H9 (cell line): ENCODE measurements around the gene GOLGA7B. TPM values are rescaled to one million over a fixed set of nuclear protein-coding genes. Genes with fewer than 3 reads are reported as not detected.
"Not testable (repeated sequence)": the region's sequence is repeated elsewhere in the genome, so short reads cannot be mapped to it uniquely, and the experiment has no call there.

Experiments
- DNase-seq: peaks from one replicate; pipeline ENCODE4 v3.0.0-alpha.2; 2017
- H2AFZ ChIP-seq: one replicate; pipeline ENCODE4 v1.6.1; 2013; ENCODE audit warnings: mild to moderate bottlenecking, low read length, control low read depth, moderate library complexity
- H2AK5ac ChIP-seq: 2 replicates; pipeline ENCODE4 v1.6.1; 2013; ENCODE audit warnings: low read length, control low read depth, mixed read lengths; ENCODE audit not compliant: insufficient read length
- H2BK120ac ChIP-seq: one replicate; pipeline ENCODE4 v1.6.1; 2013; ENCODE audit warnings: low read depth, mild to moderate bottlenecking, low read length, control low read depth, inconsistent platforms; ENCODE audit not compliant: poor library complexity, severe bottlenecking
- H2BK12ac ChIP-seq: 2 replicates; pipeline ENCODE4 v1.6.1; 2013; ENCODE audit warnings: low read length, control low read depth, mixed read lengths, low read depth; ENCODE audit not compliant: insufficient read length
- H2BK15ac ChIP-seq: 2 replicates; pipeline ENCODE4 v1.6.1; 2013; ENCODE audit warnings: low read depth, low read length, control low read depth
- H2BK20ac ChIP-seq: one replicate; pipeline ENCODE4 v1.6.1; 2013; ENCODE audit warnings: low read depth, mild to moderate bottlenecking, low read length, control low read depth, inconsistent platforms; ENCODE audit not compliant: poor library complexity, severe bottlenecking
- H2BK5ac ChIP-seq: 2 replicates; pipeline ENCODE4 v1.6.1; 2013; ENCODE audit warnings: low read length, control low read depth, mixed read lengths; ENCODE audit not compliant: insufficient read length
- H3K14ac ChIP-seq: 2 replicates; pipeline ENCODE4 v1.6.1; 2013; ENCODE audit warnings: low read length, control low read depth; ENCODE audit not compliant: insufficient read depth
- H3K18ac ChIP-seq: 2 replicates; pipeline ENCODE4 v1.6.1; 2013; ENCODE audit warnings: low read depth, mild to moderate bottlenecking, mixed read lengths, low read length, control low read depth; ENCODE audit not compliant: insufficient read length
- H3K23ac ChIP-seq: 2 replicates; pipeline ENCODE4 v1.6.1; 2013; ENCODE audit warnings: low read length, control low read depth, mixed read lengths, low read depth; ENCODE audit not compliant: insufficient read length
- H3K23me2 ChIP-seq: 2 replicates; pipeline ENCODE4 v1.6.1; 2013; ENCODE audit warnings: low read depth, mild to moderate bottlenecking, mixed read lengths, low read length, control low read depth; ENCODE audit not compliant: insufficient read length, poor library complexity, severe bottlenecking
- H3K27ac ChIP-seq: 2 replicates; pipeline ENCODE4 v1.5.1; 2013; ENCODE audit warnings: low read length, control low read depth, mixed read lengths, low read depth; ENCODE audit not compliant: insufficient read length
- H3K27me3 ChIP-seq: 2 replicates; pipeline ENCODE4 v1.6.1; 2013; ENCODE audit warnings: low read length, control low read depth, inconsistent platforms; ENCODE audit not compliant: insufficient read depth
- H3K4ac ChIP-seq: 2 replicates; pipeline ENCODE4 v1.6.1; 2013; ENCODE audit warnings: low read depth, mild to moderate bottlenecking, control low read depth, inconsistent platforms, low read length, moderate library complexity
- H3K4me1 ChIP-seq: 2 replicates; pipeline ENCODE4 v1.6.1; 2013; ENCODE audit warnings: low read length, control low read depth, inconsistent platforms; ENCODE audit not compliant: insufficient read depth
- H3K4me2 ChIP-seq: 2 replicates; pipeline ENCODE4 v1.6.1; 2013; ENCODE audit warnings: low read length, control low read depth, mixed read lengths; ENCODE audit not compliant: insufficient read length, insufficient read depth
- H3K56ac ChIP-seq: 2 replicates; pipeline ENCODE4 v1.6.1; 2013; ENCODE audit warnings: low read depth, mild to moderate bottlenecking, mixed read lengths, low read length, control low read depth; ENCODE audit not compliant: insufficient read length
- H3K79me1 ChIP-seq: 2 replicates; pipeline ENCODE4 v1.6.1; 2013; ENCODE audit warnings: low read depth, mild to moderate bottlenecking, moderate library complexity, low read length, control low read depth, inconsistent platforms; ENCODE audit not compliant: insufficient read depth, poor library complexity, severe bottlenecking
- H3K79me2 ChIP-seq: 2 replicates; pipeline ENCODE4 v1.6.1; 2013; ENCODE audit warnings: low read length, control low read depth, inconsistent platforms; ENCODE audit not compliant: insufficient read depth
- H3K9ac ChIP-seq: 2 replicates; pipeline ENCODE4 v1.6.1; 2013; ENCODE audit warnings: low read length, control low read depth, mixed read lengths; ENCODE audit not compliant: insufficient read length; ENCODE audit errors: extremely low read depth
- H3K9me3 ChIP-seq: one replicate; pipeline ENCODE4 v1.6.1; 2013; ENCODE audit warnings: low read depth, low read length, inconsistent platforms; ENCODE audit not compliant: control insufficient read depth
- H3T11ph ChIP-seq: one replicate; pipeline ENCODE4 v1.6.1; 2013; ENCODE audit warnings: mild to moderate bottlenecking, low read length, control low read depth, inconsistent platforms
- H4K20me1 ChIP-seq: one replicate; pipeline ENCODE4 v1.6.1; 2013; ENCODE audit not compliant: control insufficient read depth, insufficient read length, insufficient read depth
- H4K5ac ChIP-seq: 2 replicates; pipeline ENCODE4 v1.6.1; 2013; ENCODE audit warnings: low read depth, mild to moderate bottlenecking, mixed read lengths, low read length, control low read depth; ENCODE audit not compliant: insufficient read length
- H4K8ac ChIP-seq: replicated peaks from 2 replicates; pipeline ENCODE4 v1.6.1; 2013; ENCODE audit warnings: low read length, control low read depth, mixed read lengths, low read depth; ENCODE audit not compliant: insufficient read length
- H4K91ac ChIP-seq: 2 replicates; pipeline ENCODE4 v1.6.1; 2013; ENCODE audit warnings: low read depth, mild to moderate bottlenecking, moderate library complexity, mixed read lengths, low read length, control low read depth; ENCODE audit not compliant: insufficient read length
- H3K27ac Mint-ChIP-seq, 3 experiments: 2 replicates in 2 of 3; 3 replicates in 1 of 3; pipeline ENCODE4 v1.8.0; 2020 to 2021; ENCODE audit warnings: mixed read lengths in 3 of 3, mild to moderate bottlenecking in 1 of 3, moderate library complexity in 1 of 3
- H3K27me3 Mint-ChIP-seq: 2 replicates; pipeline ENCODE4 v1.8.0; 2021; ENCODE audit warnings: low read depth, mild to moderate bottlenecking, moderate library complexity, mixed read lengths
- H3K36me3 Mint-ChIP-seq, 3 experiments: 2 replicates in 2 of 3; 3 replicates in 1 of 3; pipeline ENCODE4 v1.8.0; 2020 to 2021; ENCODE audit warnings: low read depth in 3 of 3, mixed read lengths in 3 of 3; ENCODE audit not compliant: insufficient read depth in 1 of 3
- H3K4me1 Mint-ChIP-seq, 2 experiments: 2 replicates each; pipeline ENCODE4 v1.8.0; 2020; ENCODE audit warnings: mixed read lengths in 2 of 2
- H3K4me3 Mint-ChIP-seq, 2 experiments: 2 replicates in 1 of 2; 3 replicates in 1 of 2; pipeline ENCODE4 v1.8.0; 2020 to 2021; ENCODE audit warnings: mild to moderate bottlenecking in 2 of 2, mixed read lengths in 2 of 2, moderate library complexity in 1 of 2
- H3K9me3 Mint-ChIP-seq, 2 experiments: 2 replicates in 1 of 2; 3 replicates in 1 of 2; pipeline ENCODE4 v1.8.0; 2020; ENCODE audit warnings: mild to moderate bottlenecking in 2 of 2, mixed read lengths in 2 of 2, moderate library complexity in 1 of 2
- CTCF ChIP-seq: fragments of 200-600 bp; sonication (generic); conservative IDR thresholded peaks from 3 replicates; pipeline ENCODE4 v1.8.0; 2021; ENCODE audit warnings: antibody characterized with exemption, mild to moderate bottlenecking
- WGBS: extraction: QIAGEN DNeasy Blood & Tissue Kit; methylation state at CpG from one replicate; pipeline ENCODE4 v1.1.7; 2013; ENCODE audit warnings: missing lambda C conversion rate, low lambda C conversion rate, mixed read lengths; ENCODE audit not compliant: insufficient read length; ENCODE audit errors: extremely low coverage; 5-methylcytosine and 5-hydroxymethylcytosine counted together
- total RNA-seq: library from RNA; stranded (reverse); gene quantifications from 2 replicates; pipeline ENCODE4 v1.2.1, GENCODE V29; 2021

Gene GOLGA7B
- total RNA-seq, 1 experiment from 2014 or later, result 0.04 TPM

GRCh38 chr10:97843281-97843671 lies 6.4 kb upstream of the GOLGA7B start:
- Histone ChIP-seq H2AFZ (no peak overlapping the region), H3K27me3 (no peaks in the 10 kb centered on the region), H2BK120ac (no peak overlapping the region), H3K23me2 (no peaks in the 10 kb centered on the region), H2BK12ac (no peak overlapping the region), H3K23ac (no peak overlapping the region), H2AK5ac (no peak overlapping the region), H3K4ac (no peak overlapping the region), H4K20me1 (no peaks in the 10 kb centered on the region), H3K79me2 (no peaks in the 10 kb centered on the region), H3K9me3 (no peaks in the 10 kb centered on the region), H3K4me1 (no peaks in the 10 kb centered on the region), H2BK20ac (no peak overlapping the region), H3K56ac (no peak overlapping the region), H3K18ac (no peak overlapping the region), H3K9ac (no peak overlapping the region), H3K79me1 (no peaks in the 10 kb centered on the region), H4K8ac (no peak overlapping the region), H3K4me2 (no peak overlapping the region), H3K27ac (no peak overlapping the region), H2BK15ac (no peak overlapping the region), H4K5ac (no peak overlapping the region), H3T11ph (no peak overlapping the region), H3K14ac (no peak overlapping the region), H4K91ac (no peak overlapping the region), H2BK5ac (no peak overlapping the region)
- no CpG with 5 or more reads among the region's 2 CpGs for WGBS
- Mint-ChIP-seq H3K4me3 (no peak overlapping the region), H3K9me3 (peaks cover 3 to 5% of the 10 kb centered on the region in 2 experiments; a peak in 3 of 5 replicates), H3K27ac (no peak overlapping the region), H3K36me3 (peaks cover 0 to 5% (median 0%) of the 10 kb centered on the region in 3 experiments; a peak in 2 of 7 replicates), H3K27me3 (peaks cover 32% of the 10 kb centered on the region), H3K4me1 (no peaks in the 10 kb centered on the region)
- no peak for DNase-seq
- TF ChIP-seq CTCF, result no peak

GRCh38 chr10:97843972-97844371 lies 5.7 kb upstream of the GOLGA7B start:
- H4K20me1 ChIP-seq, H4K8ac ChIP-seq, H2BK12ac ChIP-seq, H3K23me2 ChIP-seq, H3K79me2 ChIP-seq, H4K91ac ChIP-seq, H2BK20ac ChIP-seq, H3K9me3 ChIP-seq, H3K14ac ChIP-seq, H2AFZ ChIP-seq, H2BK15ac ChIP-seq, H3K4me3 Mint-ChIP-seq, H3K27ac ChIP-seq, H3T11ph ChIP-seq, H3K4me2 ChIP-seq, H3K18ac ChIP-seq, H3K9ac ChIP-seq, H3K79me1 ChIP-seq, H3K4me1 ChIP-seq, H3K27me3 ChIP-seq, H2BK120ac ChIP-seq, H3K4me1 Mint-ChIP-seq, H3K4ac ChIP-seq, H3K56ac ChIP-seq, DNase-seq, H3K9me3 Mint-ChIP-seq, H3K36me3 Mint-ChIP-seq, H2AK5ac ChIP-seq, H2BK5ac ChIP-seq, H3K27ac Mint-ChIP-seq, H4K5ac ChIP-seq: not testable (repeated sequence)
- H3K23ac ChIP-seq, result peak overlapping the region; percentile 12
- H3K27me3 Mint-ChIP-seq, result peaks cover 35% of the 10 kb centered on the region
- WGBS, result no CpG with 5 or more reads among the region's 2 CpGs
